GM23248 (cell line): ENCODE measurements around the gene NPPB.

Experiments used
- EZH2 ChIP-seq: fragments of 200-600 bp; sonication (generic); IDR thresholded peaks from 2 replicates; pipeline ENCODE4 v1.6.1; 2018; ENCODE audit warnings: antibody characterized with exemption, mild to moderate bottlenecking; ENCODE audit not compliant: insufficient read depth, poor library complexity, severe bottlenecking
- EZH2phosphoT487 ChIP-seq: fragments of 200-600 bp; sonication (generic); IDR thresholded peaks from 2 replicates; pipeline ENCODE4 v1.6.1; 2018; ENCODE audit warnings: antibody characterized with exemption, moderate library complexity, mild to moderate bottlenecking, low read depth; ENCODE audit not compliant: insufficient read depth

GRCh38 chr1:11860587-11860986, 1.8 kb upstream of the NPPB start:
- TF ChIP-seq EZH2phosphoT487 (no peak), EZH2 (no peak)
